ENCODE data around the gene CYP39A1.
"Not testable (repeated sequence)": the region's sequence is repeated elsewhere in the genome, so short reads cannot be mapped to it uniquely, and the experiment has no call there.

Gene CYP39A1

GRCh38 chr6:46648108-46648507 lies 4.5 kb downstream of the CYP39A1 start:
- not testable (repeated sequence) for DNase-seq

- no peak for DNase-seq
Measured at GRCh38 chr6:46645265-46645664, 7.4 kb downstream of the CYP39A1 start.

GRCh38 chr6:46642928-46643751 lies 9.5 kb downstream of the CYP39A1 start:
- DNase-seq = no peak

GRCh38 chr6:46638650-46639049 lies 14.0 kb downstream of the CYP39A1 start:
- no peak for DNase-seq

- DNase-seq = no peak
Measured at GRCh38 chr6:46637933-46638332, 14.7 kb downstream of the CYP39A1 start.

- DNase-seq = no peak
Measured at GRCh38 chr6:46637145-46637544, 15.5 kb downstream of the CYP39A1 start.

GRCh38 chr6:46635462-46635861 lies 17.2 kb downstream of the CYP39A1 start:
- no peak for DNase-seq

GRCh38 chr6:46632053-46632452 lies 20.6 kb downstream of the CYP39A1 start:
- no peak for DNase-seq

GRCh38 chr6:46629691-46630090 lies 22.9 kb downstream of the CYP39A1 start:
- DNase-seq = no peak

- DNase-seq = no peak
Measured at GRCh38 chr6:46628976-46629375, 23.6 kb downstream of the CYP39A1 start.

- no peak for DNase-seq
Measured at GRCh38 chr6:46628498-46628897, 24.1 kb downstream of the CYP39A1 start.

GRCh38 chr6:46626976-46627375 lies 25.6 kb downstream of the CYP39A1 start:
- no peak for DNase-seq

- no peak for DNase-seq
Measured at GRCh38 chr6:46626228-46626909, 26.2 kb downstream of the CYP39A1 start.

- DNase-seq = no peak
Measured at GRCh38 chr6:46618726-46619125, 33.9 kb downstream of the CYP39A1 start.

GRCh38 chr6:46612645-46613044 lies 40.0 kb downstream of the CYP39A1 start:
- DNase-seq = no peak

GRCh38 chr6:46610862-46611553 lies 41.6 kb downstream of the CYP39A1 start:
- DNase-seq = no peak

- DNase-seq = no peak
Measured at GRCh38 chr6:46606338-46606737, 46.3 kb downstream of the CYP39A1 start.

GRCh38 chr6:46605091-46605797 lies 47.4 kb downstream of the CYP39A1 start:
- DNase-seq = no peak

- DNase-seq = no peak
Measured at GRCh38 chr6:46598215-46598614, 54.4 kb downstream of the CYP39A1 start.

GRCh38 chr6:46592740-46593139 lies 59.9 kb downstream of the CYP39A1 start:
- DNase-seq = no peak

GRCh38 chr6:46592046-46592445 lies 60.6 kb downstream of the CYP39A1 start:
- DNase-seq = no peak

GRCh38 chr6:46590765-46591164 lies 61.9 kb downstream of the CYP39A1 start:
- no peak for DNase-seq

GRCh38 chr6:46586906-46587305 lies 65.7 kb downstream of the CYP39A1 start:
- DNase-seq = no peak

Data from NCI-H524 treated with DMSO at 0.1 percent for 48 hours (cell line).